ENCODE measurements around the gene PRR13.

The PRR13 gene

DNA sequence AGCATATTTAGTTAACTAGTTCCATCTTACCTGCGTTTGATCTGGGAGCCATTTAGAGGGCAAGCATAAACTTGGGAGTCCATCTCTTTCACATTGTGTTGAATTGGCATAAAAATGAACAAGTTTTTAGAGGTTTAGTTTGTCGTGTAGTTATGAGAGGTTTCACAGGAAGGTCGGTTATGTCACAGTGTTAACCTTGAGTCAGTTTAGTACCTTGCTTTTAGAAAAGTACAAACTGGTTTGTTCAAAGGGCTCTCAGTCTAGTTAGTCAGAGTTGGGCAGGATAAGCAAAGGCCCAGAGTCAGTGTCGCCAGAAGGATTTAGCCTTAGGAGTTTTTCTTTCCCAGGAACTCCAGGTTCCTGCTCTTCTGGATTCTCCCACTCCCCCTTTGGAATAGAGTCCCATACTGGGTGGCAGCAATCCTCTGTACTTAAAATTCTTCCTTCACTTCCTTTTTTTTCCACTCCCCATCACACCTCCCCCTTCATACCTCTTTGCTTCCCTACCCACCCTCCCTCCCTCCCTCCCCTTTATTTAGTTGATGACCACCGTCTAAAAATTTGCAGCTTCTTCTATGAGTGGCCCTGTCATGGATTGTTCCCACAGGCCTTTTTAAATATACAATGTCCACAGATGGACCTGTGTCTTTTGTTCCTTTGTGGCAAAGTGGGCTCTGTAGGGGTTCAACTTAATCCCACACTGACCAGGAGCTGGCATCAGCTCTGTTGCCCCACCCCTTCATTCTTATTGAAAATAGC is 22.4 kb downstream of the PRR13 start:
- H3K9ac ChIP-seq = peak overlapping the region in 5 of 11 experiments; percentile 25 to 49 (median 34); a peak in 3 of 22 replicates
- peak overlapping the region in 2 of 11 experiments; percentile 31 to 54; a peak in 3 of 22 replicates for H3K4me2 ChIP-seq
- no peak overlapping the region; a peak in 1 of 22 replicates for H3K27ac ChIP-seq
- no peaks in the 10 kb centered on the region for H3K27me3 ChIP-seq
- H3K36me3 ChIP-seq = peaks cover 99 to 100% (median 99%) of the 10 kb centered on the region in 11 experiments
- no peak for TF ChIP-seq Cebpa-rat (IDR thresholded peaks at IDR 0.05)
- peaks cover 99 to 100% (median 100%) of the 10 kb centered on the region in 11 experiments for H4K20me1 ChIP-seq
- H3K9me3 ChIP-seq (replicated peaks in 1 of 11) = no peaks in the 10 kb centered on the region
- H3K4me3 ChIP-seq = no peak overlapping the region
- H3K4me1 ChIP-seq = peaks cover 0 to 64% (median 7%) of the 10 kb centered on the region in 10 experiments; a peak in 10 of 20 replicates

DNA sequence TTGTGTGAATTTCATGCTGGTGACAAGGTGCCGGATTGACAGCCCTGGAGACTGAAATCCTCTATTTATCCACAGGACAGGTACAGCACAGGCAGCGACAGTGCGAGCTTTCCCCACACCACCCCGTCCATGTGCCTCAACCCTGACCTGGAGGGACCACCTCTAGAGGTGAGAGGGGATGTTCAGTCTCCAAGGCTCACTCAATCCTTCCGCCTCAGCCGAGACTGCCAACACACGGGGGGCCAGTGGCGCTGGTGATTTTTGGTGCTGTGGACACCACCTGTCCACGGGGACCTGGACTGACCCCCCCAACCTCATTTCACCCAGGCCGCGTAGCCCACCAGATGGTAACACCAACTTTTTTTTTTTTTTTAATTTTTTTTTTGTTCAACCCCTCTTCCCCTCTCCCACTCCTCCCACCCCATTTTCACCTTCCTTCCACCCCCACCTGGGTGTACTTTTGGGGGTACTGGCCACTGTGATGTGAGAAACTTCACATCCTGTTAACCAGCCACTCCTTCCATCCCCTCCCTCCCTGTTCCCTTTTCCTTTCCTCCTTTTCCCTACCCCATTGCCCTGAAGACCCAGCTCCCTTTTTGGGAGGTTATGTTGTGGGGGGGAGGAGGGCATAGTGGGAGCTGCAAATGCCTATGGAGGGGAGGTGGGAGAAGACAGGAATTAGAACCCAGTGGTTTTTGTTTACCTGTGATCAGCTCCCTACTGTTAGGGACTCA is 23.3 kb downstream of the PRR13 start:
- no peaks in the 10 kb centered on the region for H3K27me3 ChIP-seq
- H3K9ac ChIP-seq = peak overlapping the region in 6 of 11 experiments; percentile 25 to 49 (median 32); a peak in 6 of 22 replicates
- H3K4me2 ChIP-seq = peak overlapping the region in 4 of 11 experiments; percentile 8 to 31 (median 19); a peak in 4 of 22 replicates
- no peaks in the 10 kb centered on the region for H3K9me3 ChIP-seq (replicated peaks in 1 of 11)
- TF ChIP-seq Cebpa-rat (IDR thresholded peaks at IDR 0.05) = no peak
- peaks cover 99 to 100% (median 99%) of the 10 kb centered on the region in 11 experiments for H3K36me3 ChIP-seq
- peak overlapping the region in 3 of 11 experiments; percentile 8 to 34 (median 15); a peak in 5 of 22 replicates for H3K27ac ChIP-seq
- no peak overlapping the region for H3K4me3 ChIP-seq
- peaks cover 0 to 61% (median 7%) of the 10 kb centered on the region in 10 experiments; a peak in 10 of 20 replicates for H3K4me1 ChIP-seq
- H4K20me1 ChIP-seq = peaks cover 98 to 100% (median 100%) of the 10 kb centered on the region in 11 experiments

DNA sequence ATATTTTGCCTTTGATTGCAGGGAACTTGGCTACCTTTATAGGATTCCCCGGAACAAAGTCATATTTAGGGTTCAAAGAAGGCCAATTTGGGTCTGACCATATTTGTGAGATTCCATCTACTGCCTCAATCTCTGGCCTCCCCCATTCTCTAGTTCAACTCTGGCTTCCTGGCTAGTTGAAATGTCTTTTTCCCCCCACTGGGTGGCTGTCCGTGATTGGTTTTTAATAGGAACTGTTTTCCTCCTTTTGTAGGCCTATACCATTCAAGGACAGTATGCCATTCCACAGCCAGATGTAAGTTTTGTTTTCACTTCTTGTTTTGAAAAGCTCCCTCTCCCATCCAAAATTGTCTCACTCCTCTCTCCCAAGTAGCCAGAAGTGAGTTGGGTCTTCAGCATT is 24.1 kb downstream of the PRR13 start:
- H3K9ac ChIP-seq = peak overlapping the region in 6 of 11 experiments; percentile 14 to 49 (median 27); a peak in 5 of 22 replicates
- H4K20me1 ChIP-seq = peaks cover 98 to 100% (median 100%) of the 10 kb centered on the region in 11 experiments
- H3K9me3 ChIP-seq (replicated peaks in 1 of 11) = no peaks in the 10 kb centered on the region
- no peak overlapping the region for H3K4me3 ChIP-seq
- no peak for TF ChIP-seq Cebpa-rat (IDR thresholded peaks at IDR 0.05)
- peaks cover 0 to 53% (median 7%) of the 10 kb centered on the region in 10 experiments; a peak in 10 of 20 replicates for H3K4me1 ChIP-seq
- H3K27ac ChIP-seq = peak overlapping the region in 5 of 11 experiments; percentile 8 to 34 (median 19); a peak in 5 of 22 replicates
- peak overlapping the region in 4 of 11 experiments; percentile 8 to 31 (median 19); a peak in 5 of 22 replicates for H3K4me2 ChIP-seq
- no peaks in the 10 kb centered on the region for H3K27me3 ChIP-seq
- peaks cover 99 to 100% (median 99%) of the 10 kb centered on the region in 11 experiments for H3K36me3 ChIP-seq

DNA sequence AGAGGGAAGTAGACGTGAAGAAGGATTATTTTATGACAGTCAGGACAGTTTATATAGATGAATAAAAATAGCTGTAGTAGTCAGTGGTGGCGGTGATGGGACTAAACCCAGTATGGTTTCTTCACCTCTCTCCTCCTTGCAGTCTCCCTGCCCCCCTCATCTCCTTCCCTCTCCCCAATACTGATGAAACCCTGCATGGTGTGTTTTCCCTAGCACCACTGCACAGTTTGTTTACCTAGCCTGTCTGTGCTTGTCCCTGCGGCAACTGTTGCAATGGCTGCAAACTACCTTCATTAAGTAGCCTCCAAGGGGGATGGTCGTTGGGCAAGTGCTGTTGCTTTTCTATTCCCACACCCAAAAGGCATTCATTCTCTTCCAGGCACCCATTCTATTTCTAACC is 25.1 kb downstream of the PRR13 start:
- Histone ChIP-seq H3K36me3 (peaks cover 97 to 100% (median 99%) of the 10 kb centered on the region in 11 experiments), H3K27ac (no peak overlapping the region), H3K4me1 (peaks cover 0 to 49% (median 7%) of the 10 kb centered on the region in 10 experiments; a peak in 10 of 20 replicates), H3K4me2 (no peak overlapping the region; a peak in 1 of 22 replicates), H3K9me3 (replicated peaks in 1 of 11) (no peaks in the 10 kb centered on the region), H4K20me1 (peaks cover 97 to 99% (median 99%) of the 10 kb centered on the region in 11 experiments), H3K9ac (no peak overlapping the region), H3K4me3 (no peak overlapping the region), H3K27me3 (no peaks in the 10 kb centered on the region)
- TF ChIP-seq Cebpa-rat (IDR thresholded peaks at IDR 0.05) = no peak

DNA sequence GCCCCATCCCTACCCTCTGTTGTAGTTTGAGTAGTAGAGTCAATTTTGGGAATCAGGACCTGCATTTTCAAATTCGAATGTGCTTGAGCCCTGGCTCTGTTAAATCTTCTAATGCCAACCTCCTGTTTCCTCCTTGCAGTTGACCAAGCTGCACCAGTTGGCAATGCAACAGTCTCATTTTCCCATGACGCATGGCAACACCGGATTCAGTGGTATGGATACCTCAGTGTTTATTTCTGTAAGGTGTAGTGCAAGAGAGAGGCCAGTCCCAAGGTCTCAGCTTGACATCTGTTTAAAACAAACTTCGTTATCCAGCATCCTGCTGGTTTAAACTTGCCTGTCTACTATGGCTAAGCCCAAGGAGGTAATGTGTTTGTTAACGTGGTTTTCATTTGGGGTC is 25.5 kb downstream of the PRR13 start:
- Histone ChIP-seq H3K4me1 (peaks cover 0 to 53% (median 7%) of the 10 kb centered on the region in 10 experiments; a peak in 10 of 20 replicates), H3K4me2 (no peak overlapping the region), H3K9me3 (replicated peaks in 1 of 11) (no peaks in the 10 kb centered on the region), H4K20me1 (peaks cover 97 to 99% (median 99%) of the 10 kb centered on the region in 11 experiments), H3K4me3 (no peak overlapping the region), H3K27ac (no peak overlapping the region), H3K9ac (no peak overlapping the region), H3K27me3 (no peaks in the 10 kb centered on the region), H3K36me3 (peaks cover 97 to 100% (median 99%) of the 10 kb centered on the region in 11 experiments)
- no peak for TF ChIP-seq Cebpa-rat (IDR thresholded peaks at IDR 0.05)

DNA sequence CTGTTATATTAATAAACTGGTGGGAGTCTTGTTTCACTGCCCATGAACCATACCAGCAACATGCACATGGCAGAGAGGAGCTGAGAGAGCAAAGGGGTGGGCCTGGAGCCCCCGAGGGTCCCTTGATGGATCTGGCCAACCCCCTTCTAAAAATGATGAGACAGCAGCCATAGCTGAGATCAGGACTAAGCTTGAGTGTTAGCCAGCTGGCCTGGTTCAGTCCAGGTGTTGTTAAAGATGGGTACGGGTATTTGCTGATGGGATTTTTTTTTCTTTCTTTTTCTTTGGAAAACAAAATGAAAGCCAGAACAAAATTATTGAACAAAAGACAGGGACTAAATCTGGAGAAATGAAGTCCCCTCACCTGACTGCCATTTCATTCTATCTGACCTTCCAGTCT is 26.3 kb downstream of the PRR13 start:
- H3K4me1 ChIP-seq = peaks cover 0 to 53% (median 7%) of the 10 kb centered on the region in 10 experiments; a peak in 9 of 20 replicates
- no peak overlapping the region for H3K9ac ChIP-seq
- no peak for TF ChIP-seq Cebpa-rat (IDR thresholded peaks at IDR 0.05)
- H4K20me1 ChIP-seq = peaks cover 97 to 99% (median 99%) of the 10 kb centered on the region in 11 experiments
- H3K4me2 ChIP-seq = no peak overlapping the region
- H3K36me3 ChIP-seq = peaks cover 97 to 100% (median 99%) of the 10 kb centered on the region in 11 experiments
- H3K27ac ChIP-seq = no peak overlapping the region
- no peaks in the 10 kb centered on the region for H3K27me3 ChIP-seq
- H3K4me3 ChIP-seq = no peak overlapping the region
- H3K9me3 ChIP-seq (replicated peaks in 1 of 11) = no peaks in the 10 kb centered on the region

DNA sequence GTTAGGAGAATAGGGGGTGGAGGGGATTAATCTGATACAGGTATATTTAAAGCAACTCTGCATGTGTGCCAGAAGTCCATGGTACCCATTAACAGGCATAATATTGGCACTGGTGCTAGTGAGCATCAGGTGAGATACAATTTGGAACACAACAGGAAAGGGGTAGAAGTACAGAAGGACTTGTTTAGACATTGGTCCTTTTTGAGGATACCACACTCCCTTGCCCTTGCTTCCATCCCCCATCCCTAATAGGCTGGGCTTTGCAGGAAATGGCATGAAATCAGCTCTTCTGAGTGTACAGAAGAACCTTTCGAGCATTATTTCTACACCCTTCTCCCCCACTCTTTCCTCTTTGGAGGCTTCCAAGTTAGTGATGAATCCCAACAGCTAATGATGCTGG is 26.7 kb downstream of the PRR13 start:
- Histone ChIP-seq H3K4me1 (peaks cover 0 to 53% (median 7%) of the 10 kb centered on the region in 10 experiments; a peak in 10 of 20 replicates), H3K9me3 (replicated peaks in 1 of 11) (no peaks in the 10 kb centered on the region), H3K4me2 (no peak overlapping the region), H3K27ac (no peak overlapping the region), H3K27me3 (no peaks in the 10 kb centered on the region), H3K9ac (no peak overlapping the region), H3K36me3 (peaks cover 97 to 100% (median 99%) of the 10 kb centered on the region in 11 experiments), H3K4me3 (no peak overlapping the region), H4K20me1 (peaks cover 97 to 99% (median 99%) of the 10 kb centered on the region in 11 experiments)
- no peak for TF ChIP-seq Cebpa-rat (IDR thresholded peaks at IDR 0.05)

DNA sequence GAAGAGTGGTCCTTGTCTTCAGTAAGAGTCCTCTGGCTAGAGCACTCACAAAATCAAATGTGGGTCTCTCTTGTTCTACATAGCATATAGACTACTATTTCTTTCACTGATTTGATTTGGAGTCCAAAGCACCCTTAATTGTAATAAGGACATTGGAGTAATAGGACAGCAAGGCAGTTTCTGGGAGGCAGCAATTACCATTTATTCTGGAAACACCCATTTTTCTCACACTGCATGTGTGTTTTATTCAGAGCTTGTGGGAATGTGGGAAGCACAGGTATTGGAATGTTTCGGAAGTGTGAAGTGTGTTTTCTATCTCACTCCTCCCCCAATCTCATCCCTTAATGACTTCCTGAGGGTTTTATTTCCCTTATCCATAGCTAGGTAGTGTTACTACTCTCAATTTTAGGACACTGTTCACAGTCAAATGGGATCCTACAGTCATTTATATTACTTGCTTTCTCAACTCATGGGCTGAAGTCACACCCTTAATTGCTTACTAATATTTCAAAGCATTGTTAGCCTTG is 30.6 kb downstream of the PRR13 start:
- H3K4me2 ChIP-seq = no peak overlapping the region
- H3K9me3 ChIP-seq (replicated peaks in 1 of 11) = no peaks in the 10 kb centered on the region
- H3K27me3 ChIP-seq = no peaks in the 10 kb centered on the region
- peaks cover 0 to 35% (median 11%) of the 10 kb centered on the region in 10 experiments; a peak in 11 of 20 replicates for H3K4me1 ChIP-seq
- no peak overlapping the region for H3K4me3 ChIP-seq
- no peak for TF ChIP-seq Cebpa-rat (IDR thresholded peaks at IDR 0.05)
- H3K9ac ChIP-seq = peak overlapping the region in 2 of 11 experiments; percentile 13 to 35; a peak in 1 of 22 replicates
- peaks cover 98 to 99% (median 99%) of the 10 kb centered on the region in 11 experiments for H4K20me1 ChIP-seq
- no peak overlapping the region for H3K27ac ChIP-seq
- peaks cover 98 to 100% (median 99%) of the 10 kb centered on the region in 11 experiments for H3K36me3 ChIP-seq
